Measurements from ENCODE around the gene KLF16.

GRCh38 chr19:1909761-1910080 lies 46.3 kb upstream of the KLF16 start:
- no peak for TF ChIP-seq POLR2A (IDR thresholded peaks at IDR 0.05)
- no peak for TF ChIP-seq CTCF (IDR thresholded peaks at IDR 0.05)
